Activated CD8-positive, alpha-beta memory T cell treated with anti-CD3 and anti-CD28 coated beads, Interleukin-2, amount 50 U/mL, for 1 hour (primary cell): ENCODE measurements around the gene CACNA2D3.

Source experiments
- DNase-seq: peaks from one replicate; pipeline ENCODE4 v3.0.0-alpha.2; 2020; ENCODE audit errors: extremely low read depth

Gene CACNA2D3

GRCh38 chr3:54800478-54800877 is 678.1 kb downstream of the CACNA2D3 start:
- DNase-seq = no peak

GRCh38 chr3:54801977-54802376 is 679.6 kb downstream of the CACNA2D3 start:
- no peak for DNase-seq

GRCh38 chr3:54810401-54810800 is 688.0 kb downstream of the CACNA2D3 start:
- DNase-seq = no peak

GRCh38 chr3:54814224-54814623 is 691.9 kb downstream of the CACNA2D3 start:
- DNase-seq = no peak

GRCh38 chr3:54817628-54818027 is 695.3 kb downstream of the CACNA2D3 start:
- DNase-seq = no peak

GRCh38 chr3:54818486-54818885 is 696.1 kb downstream of the CACNA2D3 start:
- DNase-seq = no peak

- DNase-seq = no peak
Observed at GRCh38 chr3:54818942-54819341, 696.6 kb downstream of the CACNA2D3 start.

GRCh38 chr3:54819946-54820345 is 697.6 kb downstream of the CACNA2D3 start:
- DNase-seq = no peak

GRCh38 chr3:54822206-54822605 is 699.9 kb downstream of the CACNA2D3 start:
- no peak for DNase-seq

GRCh38 chr3:54826251-54826691 is 703.9 kb downstream of the CACNA2D3 start:
- DNase-seq = no peak

GRCh38 chr3:54827056-54827687 is 704.8 kb downstream of the CACNA2D3 start:
- DNase-seq = no peak

GRCh38 chr3:54827776-54828175 is 705.4 kb downstream of the CACNA2D3 start:
- no peak for DNase-seq

GRCh38 chr3:54830658-54831057 is 708.3 kb downstream of the CACNA2D3 start:
- DNase-seq = no peak

GRCh38 chr3:54831112-54831511 is 708.8 kb downstream of the CACNA2D3 start:
- DNase-seq = no peak

- no peak for DNase-seq
Observed at GRCh38 chr3:54832876-54833275, 710.5 kb downstream of the CACNA2D3 start.

GRCh38 chr3:54835701-54836100 is 713.3 kb downstream of the CACNA2D3 start:
- no peak for DNase-seq

GRCh38 chr3:54836871-54837270 is 714.5 kb downstream of the CACNA2D3 start:
- DNase-seq = no peak

- no peak for DNase-seq
Observed at GRCh38 chr3:54837964-54838363, 715.6 kb downstream of the CACNA2D3 start.

- DNase-seq = no peak
Observed at GRCh38 chr3:54841471-54841870, 719.1 kb downstream of the CACNA2D3 start.

GRCh38 chr3:54843352-54843751 is 721.0 kb downstream of the CACNA2D3 start:
- DNase-seq = no peak

GRCh38 chr3:54844211-54844610 is 721.9 kb downstream of the CACNA2D3 start:
- DNase-seq = no peak

GRCh38 chr3:54845011-54845410 is 722.7 kb downstream of the CACNA2D3 start:
- no peak for DNase-seq

- DNase-seq = no peak
Observed at GRCh38 chr3:54845551-54845950, 723.2 kb downstream of the CACNA2D3 start.

- DNase-seq = no peak
Observed at GRCh38 chr3:54846119-54846518, 723.8 kb downstream of the CACNA2D3 start.
